Measurements from ENCODE around the gene FBXO39. TPM values are rescaled to one million over a fixed set of nuclear protein-coding genes. Genes with fewer than 3 reads are reported as not detected.
"Not testable (repeated sequence)": the region's sequence is repeated elsewhere in the genome, so short reads cannot be mapped to it uniquely, and the experiment has no call there.

FBXO39 gene
- total and polyA plus RNA-seq, 9 donors, result 0.14 to 0.41 (median 0.20) TPM; not detected in 5

DNA sequence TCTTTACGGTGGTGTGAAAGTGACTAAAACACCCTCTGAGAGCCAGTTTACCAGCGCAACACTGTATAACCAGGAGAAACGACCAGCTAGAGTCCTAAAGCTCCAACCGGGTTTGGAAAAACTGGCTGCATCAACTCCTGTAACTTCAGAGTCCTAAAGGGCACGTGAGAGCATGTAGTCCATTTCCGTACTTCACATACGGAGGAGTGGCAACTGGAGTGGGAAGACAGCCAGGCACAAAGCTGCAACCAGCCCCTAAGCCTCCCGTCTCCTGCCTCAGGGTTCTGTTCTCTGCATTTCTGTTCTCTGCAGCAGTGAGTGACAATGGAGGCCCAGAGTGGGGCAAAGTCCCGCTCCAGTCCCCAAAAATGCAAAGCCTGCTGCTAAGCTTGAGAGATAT, 36.3 kb downstream of the FBXO39 start:
- Histone ChIP-seq H3K4me3 (ENCODE audit: low read length) (no peak overlapping the region), H3K27me3 (ENCODE audit: control insufficient read depth, insufficient read depth, low read length) (no peaks in the 10 kb centered on the region), H3K27ac (ENCODE audit: low read length) (no peak overlapping the region), H3K9me3 (replicated peaks; ENCODE audit: control insufficient read depth, low read depth, low read length) (peaks cover 2% of the 10 kb centered on the region), H3K4me1 (ENCODE audit: control insufficient read depth, insufficient read depth, low read length) (no peaks in the 10 kb centered on the region), H3K36me3 (ENCODE audit: control insufficient read depth, insufficient read depth, low read length) (no peaks in the 10 kb centered on the region)
- 58% methylated on average over 6 of the region's 9 CpGs for WGBS (ENCODE audit: insufficient coverage)
- DNase-seq, result no peak

DNA sequence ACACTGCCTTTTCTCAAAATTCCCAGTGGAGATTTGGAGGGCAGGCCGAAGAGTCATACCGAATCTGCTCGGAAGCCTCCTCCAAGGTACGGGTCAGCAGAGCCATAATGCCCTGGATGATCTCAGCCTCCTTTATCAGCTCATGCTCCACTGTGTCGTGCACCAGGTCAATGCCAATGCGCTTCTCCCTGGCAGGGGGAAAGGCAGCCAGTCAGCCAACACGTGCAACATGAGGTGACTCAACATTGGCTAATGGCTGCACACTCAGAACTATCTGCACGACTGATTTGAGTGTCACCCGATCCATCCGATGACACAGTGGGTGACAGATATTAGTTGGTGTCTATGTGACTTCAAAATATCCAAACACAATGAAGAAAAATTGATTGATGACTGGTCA, 39.8 kb downstream of the FBXO39 start:
- H3K27ac ChIP-seq (ENCODE audit: low read length), result no peak overlapping the region
- H3K4me3 ChIP-seq (ENCODE audit: low read length), result no peak overlapping the region
- H3K9me3 ChIP-seq (replicated peaks; ENCODE audit: control insufficient read depth, low read depth, low read length), result no peaks in the 10 kb centered on the region
- DNase-seq, result no peak
- 84% methylated on average over 7 of the region's 10 CpGs for WGBS (ENCODE audit: insufficient coverage)
- no peaks in the 10 kb centered on the region for H3K36me3 ChIP-seq (ENCODE audit: control insufficient read depth, insufficient read depth, low read length)
- no peaks in the 10 kb centered on the region for H3K27me3 ChIP-seq (ENCODE audit: control insufficient read depth, insufficient read depth, low read length)
- H3K4me1 ChIP-seq (ENCODE audit: control insufficient read depth, insufficient read depth, low read length), result no peaks in the 10 kb centered on the region

DNA sequence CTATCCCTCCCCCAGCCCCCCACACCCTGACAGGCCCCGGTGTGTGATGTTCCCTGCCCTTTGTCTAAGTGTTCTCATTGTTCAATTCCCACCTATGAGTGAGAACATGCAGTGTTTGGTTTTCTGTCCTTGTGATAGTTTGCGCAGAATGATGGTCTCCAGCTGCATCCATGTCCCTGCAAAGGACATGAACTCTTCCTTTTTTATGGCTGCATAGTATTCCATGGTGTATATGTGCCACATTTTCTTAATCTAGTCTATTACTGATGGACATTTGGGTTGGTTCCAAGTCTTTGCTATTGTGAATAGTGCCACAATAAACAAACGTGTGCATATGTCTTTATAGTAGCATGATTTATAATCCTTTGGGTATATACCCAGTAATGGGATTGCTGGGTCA, 40.4 kb downstream of the FBXO39 start:
- H3K27ac ChIP-seq (ENCODE audit: low read length); H3K9me3 ChIP-seq (replicated peaks; ENCODE audit: control insufficient read depth, low read depth, low read length); H3K36me3 ChIP-seq (ENCODE audit: control insufficient read depth, insufficient read depth, low read length); DNase-seq; H3K27me3 ChIP-seq (ENCODE audit: control insufficient read depth, insufficient read depth, low read length); H3K4me1 ChIP-seq (ENCODE audit: control insufficient read depth, insufficient read depth, low read length); H3K4me3 ChIP-seq (ENCODE audit: low read length): not testable (repeated sequence)
- WGBS (ENCODE audit: insufficient coverage), result no CpG with 5 or more reads among the region's 3 CpGs

DNA sequence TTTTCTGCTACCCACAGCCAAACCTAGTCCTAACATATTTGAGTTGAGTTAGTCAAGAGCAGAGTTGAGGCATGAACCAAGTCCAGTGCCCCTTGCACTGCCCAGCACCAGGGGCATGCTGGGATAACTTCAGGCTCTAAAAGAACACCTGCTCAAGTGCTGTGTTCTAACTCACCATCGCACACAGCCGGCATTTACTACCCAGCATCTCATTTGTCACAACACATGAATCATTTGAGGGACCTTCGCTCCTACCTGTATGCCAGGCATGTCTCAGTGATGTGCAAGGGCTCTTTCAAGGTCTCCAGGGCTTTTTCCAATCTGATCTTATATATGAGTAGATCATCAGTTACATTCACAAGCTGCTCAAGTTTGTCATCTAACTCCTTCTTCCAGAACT, 42.9 kb downstream of the FBXO39 start:
- H3K4me3 ChIP-seq (ENCODE audit: low read length), result no peak overlapping the region
- no peak overlapping the region for H3K27ac ChIP-seq (ENCODE audit: low read length)
- no peaks in the 10 kb centered on the region for H3K4me1 ChIP-seq (ENCODE audit: control insufficient read depth, insufficient read depth, low read length)
- no peak for DNase-seq
- no peaks in the 10 kb centered on the region for H3K36me3 ChIP-seq (ENCODE audit: control insufficient read depth, insufficient read depth, low read length)
- H3K27me3 ChIP-seq (ENCODE audit: control insufficient read depth, insufficient read depth, low read length), result no peaks in the 10 kb centered on the region
- no CpG with 5 or more reads among the region's 3 CpGs for WGBS (ENCODE audit: insufficient coverage)
- no peaks in the 10 kb centered on the region for H3K9me3 ChIP-seq (replicated peaks; ENCODE audit: control insufficient read depth, low read depth, low read length)

DNA sequence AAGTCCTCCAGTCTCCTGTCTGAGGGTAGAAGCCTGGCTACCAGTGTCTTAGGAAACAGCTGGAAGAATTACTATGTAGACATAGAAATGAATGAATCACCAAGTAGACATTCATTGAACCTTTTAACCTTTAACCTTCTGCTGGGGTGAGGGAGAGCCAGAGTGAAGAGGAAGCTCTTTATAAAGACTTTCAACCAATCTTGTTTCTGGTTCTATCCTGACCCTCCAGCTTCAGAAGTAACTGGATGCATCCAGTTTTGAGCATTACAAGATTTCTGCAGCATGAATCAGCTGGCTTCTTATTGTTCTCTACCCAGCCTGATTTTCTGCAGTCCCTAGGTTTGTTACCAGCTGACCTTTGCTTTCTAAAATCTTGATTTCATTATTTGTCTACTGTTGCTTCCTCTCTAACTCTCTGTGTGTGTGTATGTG, 47.0 kb downstream of the FBXO39 start:
- Histone ChIP-seq H3K36me3 (ENCODE audit: control insufficient read depth, insufficient read depth, low read length) (no peaks in the 10 kb centered on the region), H3K27me3 (ENCODE audit: control insufficient read depth, insufficient read depth, low read length) (no peaks in the 10 kb centered on the region), H3K27ac (ENCODE audit: low read length) (no peak overlapping the region), H3K9me3 (replicated peaks; ENCODE audit: control insufficient read depth, low read depth, low read length) (no peaks in the 10 kb centered on the region), H3K4me1 (ENCODE audit: control insufficient read depth, insufficient read depth, low read length) (no peaks in the 10 kb centered on the region), H3K4me3 (ENCODE audit: low read length) (no peak overlapping the region)
- DNase-seq, result no peak

DNA sequence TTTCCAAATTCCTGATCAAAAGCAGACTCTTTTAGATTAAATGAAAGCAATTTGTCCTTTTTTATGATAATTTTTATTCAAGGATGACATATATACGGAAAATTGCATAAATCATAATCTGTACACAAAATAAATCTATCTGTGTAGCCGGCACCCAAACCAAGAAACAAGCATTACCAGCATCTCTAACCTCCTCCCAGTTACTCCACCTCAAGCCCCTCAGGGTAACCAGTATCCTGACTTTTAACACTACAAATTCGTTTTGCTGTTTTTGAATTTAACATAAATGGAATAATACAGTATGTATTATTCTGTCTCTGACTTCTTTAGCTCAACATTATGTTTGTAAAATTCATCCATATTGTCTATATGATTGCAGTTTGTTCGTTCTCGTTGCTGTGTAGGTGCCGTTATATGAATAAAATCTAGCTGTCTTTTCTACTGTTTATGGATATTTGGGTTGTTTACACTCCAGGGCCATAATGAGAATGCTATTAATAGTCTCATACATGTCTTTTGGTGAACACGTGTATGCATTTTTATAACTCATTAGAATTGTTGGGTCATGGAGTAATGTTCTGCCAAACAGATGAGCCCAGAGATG, 54.5 kb downstream of the FBXO39 start:
- Histone ChIP-seq H3K4me3 (ENCODE audit: low read length) (no peak overlapping the region), H3K36me3 (ENCODE audit: control insufficient read depth, insufficient read depth, low read length) (no peaks in the 10 kb centered on the region), H3K4me1 (ENCODE audit: control insufficient read depth, insufficient read depth, low read length) (peaks cover 8% of the 10 kb centered on the region), H3K27me3 (ENCODE audit: control insufficient read depth, insufficient read depth, low read length) (peaks cover 20% of the 10 kb centered on the region), H3K27ac (ENCODE audit: low read length) (no peak overlapping the region), H3K9me3 (replicated peaks; ENCODE audit: control insufficient read depth, low read depth, low read length) (no peaks in the 10 kb centered on the region)
- no peak for DNase-seq
- WGBS (ENCODE audit: insufficient coverage), result no CpG with 5 or more reads among the region's 7 CpGs

DNA sequence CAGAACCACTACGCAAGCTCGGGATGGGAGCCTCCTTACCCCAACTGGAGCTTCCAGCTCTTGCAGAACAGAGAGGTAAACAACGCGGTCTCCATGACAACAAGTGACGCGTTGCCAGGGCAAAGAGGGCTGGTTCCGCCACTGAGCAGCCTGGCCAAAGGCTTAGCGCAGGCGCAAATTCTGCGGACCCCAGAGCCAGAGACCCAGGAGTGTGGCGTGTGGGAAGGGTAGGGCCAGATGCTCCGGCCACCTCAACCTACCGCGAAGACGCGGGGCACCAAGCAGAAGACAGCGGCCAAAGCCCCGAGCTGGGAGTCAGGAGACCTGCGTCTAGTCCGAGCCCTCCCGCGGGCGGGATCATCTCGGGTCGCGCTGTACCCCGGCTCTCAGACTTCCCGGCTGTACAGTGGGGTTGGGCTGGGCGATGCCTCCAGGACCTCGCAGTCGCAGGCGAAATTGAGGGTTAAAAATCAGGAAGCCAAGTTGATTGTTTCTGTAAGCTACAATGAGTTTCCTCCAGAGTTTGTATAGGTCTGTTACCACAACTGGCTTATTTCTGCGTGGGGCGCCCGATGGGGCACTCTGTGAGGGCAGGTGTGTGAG, 55.7 kb downstream of the FBXO39 start, which contains the start of gene TEKT1:
Gene TEKT1 (minus strand): TSS at position 69 of the 603 bp plus-strand sequence. CDS start 1,353 bp downstream, outside the sequence.
- peak; percentile 79 for DNase-seq
- Histone ChIP-seq H3K9me3 (replicated peaks; ENCODE audit: control insufficient read depth, low read depth, low read length) (no peaks in the 10 kb centered on the region), H3K27me3 (ENCODE audit: control insufficient read depth, insufficient read depth, low read length) (peaks cover 23% of the 10 kb centered on the region), H3K4me1 (ENCODE audit: control insufficient read depth, insufficient read depth, low read length) (peaks cover 8% of the 10 kb centered on the region), H3K36me3 (ENCODE audit: control insufficient read depth, insufficient read depth, low read length) (no peaks in the 10 kb centered on the region), H3K4me3 (ENCODE audit: low read length) (peak within 1 kb of the TSS; percentile 8), H3K27ac (ENCODE audit: low read length) (no peak within 1 kb of the TSS)
- WGBS (ENCODE audit: insufficient coverage), result 2% methylated on average over 29 of the region's 35 CpGs

Other genes with a start within 250 kb of the FBXO39 start
- gene PITPNM3, start 219.7 kb upstream of the FBXO39 start, total RNA-seq, result 2.1 TPM
- gene PITPNM3, start 219.7 kb upstream of the FBXO39 start, polyA plus RNA-seq (ENCODE audit: insufficient read depth in 1 of 8, insufficient read length in 8 of 8, low replicate concordance in 1 of 8), result 1 to 10 TPM; 3.4 to 6.2 (median 4.4) TPM
- gene KIAA0753, start 135.5 kb upstream of the FBXO39 start, total RNA-seq, result 10.6 TPM
- 10 to 100 TPM in 7 of 8 donors, 1 to 10 TPM in 1; 9.7 to 18.1 (median 13.0) TPM for gene KIAA0753, start 135.5 kb upstream of the FBXO39 start, polyA plus RNA-seq (ENCODE audit: insufficient read depth in 1 of 8, insufficient read length in 8 of 8, low replicate concordance in 1 of 8)
- 72.0 TPM for gene TXNDC17, start 135.2 kb upstream of the FBXO39 start, total RNA-seq
- gene TXNDC17, start 135.2 kb upstream of the FBXO39 start, polyA plus RNA-seq (ENCODE audit: insufficient read depth in 1 of 8, insufficient read length in 8 of 8, low replicate concordance in 1 of 8), result 10 to 100 TPM; 51.7 to 70.4 (median 65.6) TPM
- 13.6 TPM for gene MED31, start 124.6 kb upstream of the FBXO39 start, total RNA-seq
- gene MED31, start 124.6 kb upstream of the FBXO39 start, polyA plus RNA-seq (ENCODE audit: insufficient read depth in 1 of 8, insufficient read length in 8 of 8, low replicate concordance in 1 of 8), result 10 to 100 TPM; 13.8 to 20.2 (median 15.7) TPM
- gene C17orf100, start 124.5 kb upstream of the FBXO39 start, total RNA-seq, result 0.98 TPM
- 1 to 10 TPM; 2.9 to 4.1 (median 3.7) TPM for gene C17orf100, start 124.5 kb upstream of the FBXO39 start, polyA plus RNA-seq (ENCODE audit: insufficient read depth in 1 of 8, insufficient read length in 8 of 8, low replicate concordance in 1 of 8)
- gene SLC13A5, start 62.8 kb upstream of the FBXO39 start, total RNA-seq, result 0.04 TPM
- gene SLC13A5, start 62.8 kb upstream of the FBXO39 start, polyA plus RNA-seq (ENCODE audit: insufficient read depth in 1 of 8, insufficient read length in 8 of 8, low replicate concordance in 1 of 8), result under 1 TPM; 0.05 to 0.64 (median 0.15) TPM
- 8.3 TPM for gene XAF1, start 20.2 kb upstream of the FBXO39 start, total RNA-seq
- gene XAF1, start 20.2 kb upstream of the FBXO39 start, polyA plus RNA-seq (ENCODE audit: insufficient read depth in 1 of 8, insufficient read length in 8 of 8, low replicate concordance in 1 of 8), result 10 to 100 TPM in 2 of 8 donors, 1 to 10 TPM in 6; 4.5 to 15.9 (median 8.1) TPM
- gene TEKT1, start 55.5 kb downstream of the FBXO39 start, total RNA-seq, result not detected
- under 1 TPM in 4 of 8 donors, not detected in 4; 0.07 to 0.43 (median 0.18) TPM for gene TEKT1, start 55.5 kb downstream of the FBXO39 start, polyA plus RNA-seq (ENCODE audit: insufficient read depth in 1 of 8, insufficient read length in 8 of 8, low replicate concordance in 1 of 8)
- gene ALOX12, start 219.8 kb downstream of the FBXO39 start, total RNA-seq, result not detected
- gene ALOX12, start 219.8 kb downstream of the FBXO39 start, polyA plus RNA-seq (ENCODE audit: insufficient read depth in 1 of 8, insufficient read length in 8 of 8, low replicate concordance in 1 of 8), result 1 to 10 TPM in 3 of 8 donors, under 1 TPM in 5; 0.59 to 1.3 (median 0.78) TPM
- gene RNASEK, start 236.4 kb downstream of the FBXO39 start, total RNA-seq, result 68.5 TPM
- 100 to 1,000 TPM in 7 of 8 donors, 10 to 100 TPM in 1; 99.0 to 143 (median 111) TPM for gene RNASEK, start 236.4 kb downstream of the FBXO39 start, polyA plus RNA-seq (ENCODE audit: insufficient read depth in 1 of 8, insufficient read length in 8 of 8, low replicate concordance in 1 of 8)
- gene BCL6B, start 246.8 kb downstream of the FBXO39 start, total RNA-seq, result 15.1 TPM
- gene BCL6B, start 246.8 kb downstream of the FBXO39 start, polyA plus RNA-seq (ENCODE audit: insufficient read depth in 1 of 8, insufficient read length in 8 of 8, low replicate concordance in 1 of 8), result 10 to 100 TPM; 14.8 to 22.8 (median 18.4) TPM

Data from muscle of leg (tissue), 11 donors.